ENCODE data around the gene DDX42. TPM values are rescaled to one million over a fixed set of nuclear protein-coding genes. Genes with fewer than 3 reads are reported as not detected.

The DDX42 gene
- total and polyA plus RNA-seq, 2 of the 13 experiments (the other 11 are each of a cell fraction or from before 2014, with no cell fraction given) = 87.2 to 92.9 TPM

GRCh38 chr17:63820963-63821561, 47.1 kb downstream of the DDX42 start:
- no TSS peak for BruUV-seq (replicated peaks)
- H2AFZ ChIP-seq (ENCODE audit: low read length) = no peak overlapping the region
- POLR2A ChIA-PET = interaction anchor here (0.9 to 1.6 kb wide), 3 partner anchors 9 to 48 kb away, joined by 3 to 4 read pairs (median 4); partner anchors contain the start of genes CCDC47 and SMARCD2

GRCh38 chr17:63821804-63822203, 47.8 kb downstream of the DDX42 start:
- in situ Hi-C loops (cut with HindIII; ENCODE audit: extremely low pct_ligation_motif_present, low pct_unique_long_range_greater_than_20kb) (no loop called here), intact Hi-C loops (cut with micrococcal nuclease; ENCODE audit: unreplicated experiment) (no loop called here)
- Histone ChIP-seq H3K79me2 (ENCODE audit: insufficient read depth, low read length) (peaks cover 20% of the 10 kb centered on the region), H3K36me3 (replicated peaks in 1 of 2; ENCODE audit: control insufficient read depth in 1 of 2, insufficient read depth in 2 of 2, low read length in 2 of 2) (peaks cover 47 to 87% of the 10 kb centered on the region in 2 experiments), H3K9me3 (ENCODE audit: low read length) (no peaks in the 10 kb centered on the region), H3K4me1 (ENCODE audit: insufficient read depth, low read length) (peaks cover 26% of the 10 kb centered on the region), H3K9ac (ENCODE audit: insufficient read depth, low read depth, low read length) (no peak overlapping the region), H2AFZ (ENCODE audit: low read length) (no peak overlapping the region), H3K4me3 (replicated peaks in 1 of 3; ENCODE audit: insufficient read depth in 1 of 3, low read depth in 2 of 3, low read length in 3 of 3) (no peak overlapping the region), H3K27me3 (ENCODE audit: control insufficient read depth in 1 of 2, insufficient read depth in 2 of 2, low read length in 2 of 2) (no peaks in the 10 kb centered on the region; a peak in 1 of 5 replicates), H4K20me1 (ENCODE audit: insufficient read depth, low read length) (peaks cover 3% of the 10 kb centered on the region; the same call in 1 of the 2 replicates), H3K27ac (ENCODE audit: extremely low read length, insufficient read depth, low read length) (no peak overlapping the region), H3K4me2 (ENCODE audit: low read depth, low read length) (no peak overlapping the region)
- no peak for FAIRE-seq
- ChIA-PET POLR2A (interaction anchor here (1.0 to 1.6 kb wide), 2 partner anchors 10 to 48 kb away, joined by 3 to 4 read pairs; partner anchors contain the start of gene CCDC47), CTCF (ENCODE audit: low intra/inter-chr PET ratio, low total read pairs) (no interaction called here)
- WGBS (ENCODE audit: low lambda C conversion rate) = 96% methylated on average over 6 of the region's 6 CpGs
- DNase-seq (ENCODE audit: low spot score) = no peak
- no peak for ATAC-seq
- BruUV-seq (replicated peaks) = no TSS peak
- TF ChIP-seq POLR2A (IDR thresholded peaks at IDR 0.05; ENCODE audit: insufficient read depth in 1 of 2, low read depth in 2 of 2, low read length in 2 of 2) = 0 out of 4 replicates have a peak, but pooled peaks of 1 of the 2 experiments have one; percentile 7
- no peak for TF ChIP-seq ZNF776 (CRISPR knock-in tag; IDR thresholded peaks at IDR 0.05)
- TF ChIP-seq GATA4 (IDR thresholded peaks at IDR 0.05; ENCODE audit: borderline replicate concordance, low read depth) = no peak
- no peak for TF ChIP-seq ZBTB8A (CRISPR knock-in tag; IDR thresholded peaks at IDR 0.05; ENCODE audit: borderline replicate concordance, low read depth)
- no peak for TF ChIP-seq E2F5 (CRISPR knock-in tag; conservative IDR thresholded peaks at IDR 0.05)
- no peak for TF ChIP-seq SATB2 (CRISPR knock-in tag; IDR thresholded peaks at IDR 0.05)
- TF ChIP-seq SPEN (CRISPR knock-in tag; IDR thresholded peaks at IDR 0.05; ENCODE audit: low read depth) = no peak
- 0 out of 2 replicates have a peak, but pooled peaks have one; percentile 19 for TF ChIP-seq POLR2AphosphoS2 (IDR thresholded peaks at IDR 0.05; ENCODE audit: low read depth, low read length)
- TF ChIP-seq ZNF530 (CRISPR knock-in tag; IDR thresholded peaks at IDR 0.05; ENCODE audit: low read depth) = no peak
- no peak for TF ChIP-seq ELF3 (CRISPR knock-in tag; IDR thresholded peaks at IDR 0.05)
- peak; percentile 13 for TF ChIP-seq RBM22 (optimal IDR thresholded peaks at IDR 0.05; ENCODE audit: low read length)
- no peak for TF ChIP-seq GMEB2 (CRISPR knock-in tag; IDR thresholded peaks at IDR 0.05; ENCODE audit: low read depth)

More at GRCh38 chr17:63820963-63821561, 47.1 kb downstream of the DDX42 start:
- no peak for DNase-seq (ENCODE audit: low spot score)
- no peak overlapping the region for H3K4me3 ChIP-seq (replicated peaks in 1 of 3; ENCODE audit: insufficient read depth in 1 of 3, low read depth in 2 of 3, low read length in 3 of 3)
- H3K79me2 ChIP-seq (ENCODE audit: insufficient read depth, low read length) = peaks cover 12% of the 10 kb centered on the region
- in situ Hi-C loops (cut with HindIII; ENCODE audit: extremely low pct_ligation_motif_present, low pct_unique_long_range_greater_than_20kb) = no loop called here
- no peaks in the 10 kb centered on the region for H3K27me3 ChIP-seq (ENCODE audit: control insufficient read depth in 1 of 2, insufficient read depth in 2 of 2, low read length in 2 of 2)
- peak; percentile 19 for TF ChIP-seq RBM22 (optimal IDR thresholded peaks at IDR 0.05; ENCODE audit: low read length)
- no peak for TF ChIP-seq TCF7L2 (IDR thresholded peaks at IDR 0.05; ENCODE audit: low read depth, low read length)
- TF ChIP-seq ZNF704 (CRISPR knock-in tag; IDR thresholded peaks at IDR 0.05; ENCODE audit: borderline replicate concordance) = no peak
- no peak for TF ChIP-seq ZNF713 (CRISPR knock-in tag; IDR thresholded peaks at IDR 0.05)
- no peak for TF ChIP-seq ZKSCAN1 (IDR thresholded peaks at IDR 0.05; ENCODE audit: low read length)
- H3K27ac ChIP-seq (ENCODE audit: extremely low read length, insufficient read depth, low read length) = no peak overlapping the region
- no peak for FAIRE-seq
- H4K20me1 ChIP-seq (ENCODE audit: insufficient read depth, low read length) = peaks cover 3% of the 10 kb centered on the region; the same call in 1 of the 2 replicates
- H3K9me3 ChIP-seq (ENCODE audit: low read length) = no peaks in the 10 kb centered on the region
- WGBS (ENCODE audit: low lambda C conversion rate) = 94% methylated on average over 10 of the region's 10 CpGs
- peaks cover 47 to 94% of the 10 kb centered on the region in 2 experiments for H3K36me3 ChIP-seq (replicated peaks in 1 of 2; ENCODE audit: control insufficient read depth in 1 of 2, insufficient read depth in 2 of 2, low read length in 2 of 2)
- H3K4me1 ChIP-seq (ENCODE audit: insufficient read depth, low read length) = peaks cover 23% of the 10 kb centered on the region
- no peak overlapping the region for H3K4me2 ChIP-seq (ENCODE audit: low read depth, low read length)
- ATAC-seq = no peak; the same call in 2 of the 3 replicates
- CTCF ChIA-PET (ENCODE audit: low intra/inter-chr PET ratio, low total read pairs) = no interaction called here
- no peak overlapping the region for H3K9ac ChIP-seq (ENCODE audit: insufficient read depth, low read depth, low read length)
- intact Hi-C loops (cut with micrococcal nuclease; ENCODE audit: unreplicated experiment) = no loop called here
